ENCODE data around the gene ACKR3.

The ACKR3 gene

DNA sequence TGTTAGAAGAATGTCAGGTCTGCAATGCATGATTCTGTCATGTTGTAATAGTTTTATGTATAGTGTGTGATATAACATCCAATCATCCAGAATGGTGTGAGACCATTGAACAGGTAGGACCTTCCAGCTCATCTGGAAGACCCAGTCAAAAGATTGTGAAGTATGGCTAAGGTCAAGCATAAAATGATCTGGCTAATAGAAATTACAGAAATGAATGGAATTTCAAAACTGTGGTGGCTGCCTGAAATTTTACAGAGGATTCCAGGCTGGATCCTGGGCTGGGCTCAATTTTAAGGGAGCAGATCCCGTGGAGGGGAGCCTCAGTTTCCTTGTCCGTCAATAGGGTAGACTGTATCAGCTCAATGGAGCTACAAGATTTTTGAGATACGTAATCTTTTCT is 39.1 kb downstream of the ACKR3 start:
- DNase-seq (ENCODE audit: low spot score): no peak

DNA sequence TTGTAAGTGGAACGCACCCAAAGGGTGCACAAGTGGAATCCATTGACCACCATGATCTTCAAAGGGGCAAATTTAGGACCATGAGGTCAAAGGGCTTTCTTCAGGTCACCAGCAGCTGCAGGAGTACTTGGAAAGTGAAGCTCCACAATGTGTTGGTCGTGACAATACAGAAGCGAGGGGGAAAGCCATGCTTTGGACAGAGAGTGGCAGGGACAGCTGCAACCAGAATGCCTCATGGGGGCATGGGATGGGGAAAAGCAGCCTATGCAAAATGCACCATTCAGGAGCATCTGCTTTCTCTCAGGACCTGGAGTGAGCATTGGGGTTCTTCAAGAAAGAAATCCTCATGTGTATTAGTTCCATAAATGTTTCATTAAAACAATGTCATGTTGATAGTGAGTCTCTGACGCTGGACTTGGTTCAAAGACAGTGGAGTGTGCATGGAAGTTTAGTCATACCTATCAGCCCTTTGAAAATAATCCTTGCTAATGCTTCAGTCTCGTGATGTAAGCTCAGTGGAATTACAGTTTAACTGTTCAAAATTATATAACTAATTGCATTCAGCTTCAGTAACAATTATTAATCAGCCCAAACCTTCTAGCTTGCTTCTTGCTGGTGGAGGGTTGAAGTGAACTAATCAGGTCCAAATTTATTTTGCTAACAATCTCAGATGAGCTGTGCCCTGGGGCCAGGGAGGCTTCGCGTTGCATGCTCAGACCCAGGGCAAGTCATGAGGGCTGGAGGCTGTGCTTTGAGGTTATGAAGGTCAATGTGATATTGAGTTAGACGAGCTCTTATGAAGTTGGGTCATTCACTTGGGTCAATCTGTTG is 41.6 kb downstream of the ACKR3 start:
- in situ Hi-C loops (cut with MboI; ENCODE audit: low pct_unique_long_range_greater_than_20kb, low sequenced_read_pairs, unreplicated experiment): no loop called here
- TF ChIP-seq, protein P1, sequence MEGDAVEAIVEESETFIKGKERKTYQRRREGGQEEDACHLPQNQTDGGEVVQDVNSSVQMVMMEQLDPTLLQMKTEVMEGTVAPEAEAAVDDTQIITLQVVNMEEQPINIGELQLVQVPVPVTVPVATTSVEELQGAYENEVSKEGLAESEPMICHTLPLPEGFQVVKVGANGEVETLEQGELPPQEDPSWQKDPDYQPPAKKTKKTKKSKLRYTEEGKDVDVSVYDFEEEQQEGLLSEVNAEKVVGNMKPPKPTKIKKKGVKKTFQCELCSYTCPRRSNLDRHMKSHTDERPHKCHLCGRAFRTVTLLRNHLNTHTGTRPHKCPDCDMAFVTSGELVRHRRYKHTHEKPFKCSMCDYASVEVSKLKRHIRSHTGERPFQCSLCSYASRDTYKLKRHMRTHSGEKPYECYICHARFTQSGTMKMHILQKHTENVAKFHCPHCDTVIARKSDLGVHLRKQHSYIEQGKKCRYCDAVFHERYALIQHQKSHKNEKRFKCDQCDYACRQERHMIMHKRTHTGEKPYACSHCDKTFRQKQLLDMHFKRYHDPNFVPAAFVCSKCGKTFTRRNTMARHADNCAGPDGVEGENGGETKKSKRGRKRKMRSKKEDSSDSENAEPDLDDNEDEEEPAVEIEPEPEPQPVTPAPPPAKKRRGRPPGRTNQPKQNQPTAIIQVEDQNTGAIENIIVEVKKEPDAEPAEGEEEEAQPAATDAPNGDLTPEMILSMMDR (IDR thresholded peaks at IDR 0.05; ENCODE audit: extremely low read depth, insufficient read depth, missing control alignments): no peak
- DNase-seq (ENCODE audit: low spot score): no peak

More for the DNA sequence above, 39.1 kb downstream of the ACKR3 start:
- TF ChIP-seq, protein P1 (IDR thresholded peaks at IDR 0.05; ENCODE audit: extremely low read depth, insufficient read depth, missing control alignments): no peak
- in situ Hi-C loops (cut with MboI; ENCODE audit: low pct_unique_long_range_greater_than_20kb, low sequenced_read_pairs, unreplicated experiment): no loop called here

DNA sequence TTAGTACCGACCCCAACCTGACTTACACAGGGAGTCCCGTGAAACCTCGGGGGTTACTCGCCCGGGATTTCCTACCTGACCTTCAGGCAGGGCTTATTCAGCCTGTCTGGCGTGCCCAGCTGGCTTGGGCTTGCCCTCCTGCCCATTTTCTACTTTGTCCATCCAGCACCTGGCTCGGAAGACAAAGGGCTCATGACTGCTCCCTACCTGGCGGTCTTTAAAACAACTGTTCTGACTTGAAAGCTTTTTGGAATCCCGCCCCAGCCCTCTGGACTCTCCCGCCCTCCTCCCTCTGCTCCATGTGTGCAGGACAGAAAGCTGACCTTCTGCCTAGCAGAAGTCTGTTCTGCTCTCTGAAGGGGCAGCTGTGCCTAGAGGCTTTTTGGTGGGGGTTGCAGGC is 43.1 kb downstream of the ACKR3 start:
- no peak for DNase-seq (ENCODE audit: low spot score)
- TF ChIP-seq, protein P1 (IDR thresholded peaks at IDR 0.05; ENCODE audit: extremely low read depth, insufficient read depth, missing control alignments): no peak
- in situ Hi-C loops (cut with MboI; ENCODE audit: low pct_unique_long_range_greater_than_20kb, low sequenced_read_pairs, unreplicated experiment): no loop called here

DNA sequence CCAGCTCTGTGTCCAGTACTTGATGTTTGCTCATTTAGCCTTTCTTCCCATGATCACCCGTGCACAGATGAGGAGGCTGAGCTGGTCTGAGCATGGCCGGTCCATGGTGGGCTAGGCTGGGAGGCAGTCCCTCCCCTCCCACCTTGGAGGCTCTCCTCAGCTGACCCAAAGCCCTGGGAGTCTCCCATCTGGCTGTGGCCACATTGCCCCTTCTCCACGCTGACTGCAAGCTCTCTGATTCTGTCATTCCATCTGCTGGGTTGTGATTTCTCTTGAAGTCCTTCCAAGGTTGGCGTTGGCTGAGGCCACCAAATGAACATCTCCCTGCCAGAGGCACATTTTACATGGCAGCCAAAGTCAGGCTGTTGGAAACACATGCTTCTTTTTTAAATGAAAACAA is 44.0 kb downstream of the ACKR3 start:
- TF ChIP-seq, protein P1 (IDR thresholded peaks at IDR 0.05; ENCODE audit: extremely low read depth, insufficient read depth, missing control alignments): no peak
- no peak for DNase-seq (ENCODE audit: low spot score)
- in situ Hi-C loops (cut with MboI; ENCODE audit: low pct_unique_long_range_greater_than_20kb, low sequenced_read_pairs, unreplicated experiment): no loop called here

DNA sequence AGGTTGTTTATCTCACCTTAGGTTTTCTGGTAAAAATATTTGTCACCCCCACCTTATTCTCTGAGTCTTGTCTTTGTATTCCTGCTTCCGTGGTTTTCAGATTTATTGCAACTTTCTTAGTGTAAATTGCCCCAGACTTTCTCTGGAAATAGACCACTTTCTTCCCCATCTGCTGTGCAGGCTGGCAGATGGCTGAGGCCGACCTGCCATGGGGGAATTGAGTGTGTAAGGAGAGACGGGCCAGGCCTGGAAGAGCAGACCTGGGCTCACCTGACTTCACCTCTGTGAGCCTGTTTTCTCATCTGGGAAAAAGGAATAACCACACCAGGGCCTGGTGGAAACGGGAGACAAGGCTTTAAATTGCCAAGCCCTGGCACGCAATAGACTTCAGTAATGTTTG is 44.9 kb downstream of the ACKR3 start:
- no peak for DNase-seq (ENCODE audit: low spot score)
- TF ChIP-seq, protein P1 (IDR thresholded peaks at IDR 0.05; ENCODE audit: extremely low read depth, insufficient read depth, missing control alignments): no peak
- in situ Hi-C loops (cut with MboI; ENCODE audit: low pct_unique_long_range_greater_than_20kb, low sequenced_read_pairs, unreplicated experiment): no loop called here

DNA sequence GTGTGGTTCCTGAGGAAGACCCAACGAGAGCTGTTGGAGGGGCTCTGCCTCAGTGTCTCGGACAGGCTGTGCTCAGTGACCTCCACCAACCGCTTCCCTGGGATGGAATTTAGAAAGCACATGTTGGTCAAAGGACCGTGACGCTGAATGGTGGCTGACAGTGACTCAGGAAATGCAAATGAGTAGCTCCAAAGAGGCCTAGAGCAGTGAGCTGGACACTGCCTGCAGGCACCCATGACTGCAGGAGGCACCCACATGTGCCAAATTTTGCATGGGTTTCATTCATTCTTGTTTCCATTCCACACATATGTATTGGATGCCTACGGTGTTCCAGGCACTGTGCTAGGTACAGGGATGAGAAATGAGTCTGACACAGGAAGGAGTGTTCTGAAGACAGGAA is 46.4 kb downstream of the ACKR3 start:
- no peak for DNase-seq (ENCODE audit: low spot score)
- TF ChIP-seq, protein P1 (IDR thresholded peaks at IDR 0.05; ENCODE audit: extremely low read depth, insufficient read depth, missing control alignments): no peak
- in situ Hi-C loops (cut with MboI; ENCODE audit: low pct_unique_long_range_greater_than_20kb, low sequenced_read_pairs, unreplicated experiment): no loop called here

All from GM13977 (cell line).